ENCODE data around the gene SLC9A9.

Gene SLC9A9

DNA sequence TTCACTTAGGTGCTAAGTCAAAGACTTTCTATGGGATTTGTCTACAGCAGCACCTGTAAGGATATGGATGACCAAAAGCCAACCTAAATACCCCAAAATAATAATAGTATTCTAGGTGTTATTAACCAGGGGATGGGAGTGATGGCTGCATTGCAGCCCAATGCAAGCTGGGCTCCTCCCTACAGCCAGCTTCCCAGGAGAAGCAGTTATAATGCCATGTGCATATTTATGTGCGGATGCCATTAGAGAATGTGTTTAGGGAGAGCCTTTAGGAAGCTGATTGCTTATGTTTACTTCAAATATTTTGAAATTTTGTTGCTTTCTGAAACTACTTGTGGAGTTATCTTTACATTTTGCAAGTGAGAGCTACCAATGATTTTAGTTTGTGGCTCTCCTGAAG lies 491.4 kb downstream of the SLC9A9 start:
- no peak for DNase-seq (ENCODE audit: low spot score)

DNA sequence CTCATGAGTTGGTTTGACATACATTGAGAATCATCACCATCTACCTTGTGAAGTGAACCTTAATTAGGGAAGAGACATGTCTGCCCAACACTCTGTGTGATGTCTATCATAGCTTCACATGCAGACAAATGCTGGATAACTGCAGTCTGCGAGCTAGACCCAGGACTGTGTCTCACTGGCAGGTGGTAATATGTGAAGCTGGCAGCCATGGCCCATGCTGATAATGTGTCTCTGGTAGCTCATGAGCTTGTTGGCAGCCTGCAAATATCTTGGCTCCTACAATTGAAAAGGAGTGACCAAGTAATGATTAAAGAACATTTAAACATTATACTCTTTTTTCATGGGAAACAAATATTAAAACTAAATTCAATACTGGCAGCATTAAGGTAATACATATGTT lies 493.9 kb downstream of the SLC9A9 start:
- DNase-seq (ENCODE audit: low spot score), result no peak

DNA sequence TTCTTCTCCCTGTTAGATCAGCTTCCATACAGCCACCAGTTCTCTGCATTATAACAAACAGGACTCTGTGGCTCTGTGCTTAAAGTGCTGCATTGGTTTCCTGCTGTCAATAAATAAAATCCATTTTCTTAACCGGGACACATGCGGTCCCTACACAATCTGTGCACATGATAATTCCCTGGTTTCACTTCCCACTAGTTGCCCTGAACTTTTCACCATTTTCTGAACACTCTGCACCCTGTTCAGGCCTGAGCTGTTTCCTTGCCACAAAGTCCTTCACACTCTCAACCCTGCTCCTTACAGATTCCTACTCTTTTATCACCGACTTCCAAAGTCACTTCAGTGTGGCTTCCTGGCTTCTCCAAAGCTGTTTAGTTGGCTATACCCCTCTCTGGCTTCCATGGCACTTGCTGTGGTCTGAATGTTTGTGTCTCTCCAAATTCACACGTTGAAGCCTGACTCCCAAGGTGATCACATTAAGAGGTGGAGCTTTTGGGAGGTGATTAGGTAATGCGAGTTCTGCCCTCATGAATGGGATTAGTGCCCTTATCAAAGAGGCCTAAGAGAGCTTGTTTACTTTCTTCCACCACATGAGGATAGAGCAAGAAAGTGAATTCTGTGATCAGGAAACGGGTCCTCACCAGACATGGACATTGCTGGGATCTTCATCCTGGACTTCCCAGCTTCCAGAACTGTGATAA lies 495.3 kb downstream of the SLC9A9 start:
- no peak for DNase-seq (ENCODE audit: low spot score)

DNA sequence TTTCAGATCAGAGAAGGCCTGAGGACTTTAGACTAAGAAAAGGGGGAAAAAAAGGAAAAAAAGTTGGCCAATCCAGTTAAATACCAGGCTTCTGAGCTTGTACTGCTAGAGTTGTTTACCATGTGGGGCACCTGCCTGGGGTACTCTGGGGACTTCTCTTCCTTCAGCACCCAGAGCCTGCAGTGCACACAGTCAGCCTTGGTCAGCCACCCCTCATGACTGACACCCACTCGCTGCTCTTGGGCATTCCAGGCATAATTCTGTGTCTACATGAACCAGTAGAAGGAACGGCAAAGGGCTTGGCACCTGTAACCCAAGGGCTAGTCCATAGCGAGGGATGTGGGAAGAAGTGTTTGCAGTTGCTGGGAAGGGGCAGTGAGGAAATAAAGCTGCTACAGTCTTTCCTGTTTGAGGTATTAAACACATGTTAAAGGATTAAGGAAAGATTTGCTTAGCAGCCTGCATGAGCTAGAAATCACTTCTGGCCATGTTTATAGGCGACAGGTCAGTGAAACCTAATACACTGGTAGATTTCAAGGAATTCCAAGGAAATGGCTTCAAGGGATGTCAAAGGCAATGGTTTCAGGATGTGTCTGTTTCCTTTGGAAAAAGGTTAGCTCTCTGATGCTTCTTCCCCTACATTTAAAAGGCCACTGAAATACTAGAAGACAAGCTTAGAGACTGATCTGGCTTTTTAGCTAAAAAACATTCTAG lies 496.2 kb downstream of the SLC9A9 start:
- DNase-seq (ENCODE audit: low spot score), result no peak

DNA sequence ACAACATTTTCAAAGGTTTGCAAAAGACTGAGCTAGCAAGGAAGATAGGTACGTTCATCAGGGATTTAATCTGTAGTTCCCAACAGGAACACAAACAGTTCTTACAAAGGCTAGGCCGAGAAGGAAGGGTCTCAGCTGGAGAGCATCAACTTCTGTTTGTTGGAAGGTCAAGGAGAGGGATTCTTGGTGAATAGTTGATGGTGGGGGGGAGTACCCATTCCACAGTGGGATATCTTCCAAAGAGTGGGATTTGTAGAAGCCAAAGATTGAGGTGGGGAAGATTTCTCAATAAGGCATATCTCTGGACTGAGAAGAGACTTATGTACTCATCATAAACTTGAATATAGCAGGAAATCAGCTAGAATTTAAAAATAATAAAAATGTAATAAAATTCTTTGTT lies 496.9 kb downstream of the SLC9A9 start:
- no peak for DNase-seq (ENCODE audit: low spot score)

DNA sequence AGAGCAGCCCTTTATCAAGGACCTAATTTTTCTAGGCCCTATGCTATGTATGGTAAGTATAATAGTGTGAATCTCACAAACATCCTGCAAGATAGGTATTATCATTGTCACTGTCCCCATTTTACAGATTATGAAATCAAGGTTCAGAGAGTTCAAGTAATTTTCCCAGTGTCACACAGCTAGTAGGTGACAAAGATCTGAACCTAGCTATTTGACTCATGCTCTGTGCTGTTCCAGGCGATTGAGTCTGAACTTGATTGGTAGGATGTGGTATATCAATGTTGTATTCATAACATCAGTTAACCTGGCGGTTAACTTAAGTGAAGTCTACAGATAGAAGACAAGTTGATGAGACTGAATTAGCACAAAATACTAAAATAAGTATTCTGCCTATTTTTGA lies 498.8 kb downstream of the SLC9A9 start:
- no peak for DNase-seq (ENCODE audit: low spot score)

DNA sequence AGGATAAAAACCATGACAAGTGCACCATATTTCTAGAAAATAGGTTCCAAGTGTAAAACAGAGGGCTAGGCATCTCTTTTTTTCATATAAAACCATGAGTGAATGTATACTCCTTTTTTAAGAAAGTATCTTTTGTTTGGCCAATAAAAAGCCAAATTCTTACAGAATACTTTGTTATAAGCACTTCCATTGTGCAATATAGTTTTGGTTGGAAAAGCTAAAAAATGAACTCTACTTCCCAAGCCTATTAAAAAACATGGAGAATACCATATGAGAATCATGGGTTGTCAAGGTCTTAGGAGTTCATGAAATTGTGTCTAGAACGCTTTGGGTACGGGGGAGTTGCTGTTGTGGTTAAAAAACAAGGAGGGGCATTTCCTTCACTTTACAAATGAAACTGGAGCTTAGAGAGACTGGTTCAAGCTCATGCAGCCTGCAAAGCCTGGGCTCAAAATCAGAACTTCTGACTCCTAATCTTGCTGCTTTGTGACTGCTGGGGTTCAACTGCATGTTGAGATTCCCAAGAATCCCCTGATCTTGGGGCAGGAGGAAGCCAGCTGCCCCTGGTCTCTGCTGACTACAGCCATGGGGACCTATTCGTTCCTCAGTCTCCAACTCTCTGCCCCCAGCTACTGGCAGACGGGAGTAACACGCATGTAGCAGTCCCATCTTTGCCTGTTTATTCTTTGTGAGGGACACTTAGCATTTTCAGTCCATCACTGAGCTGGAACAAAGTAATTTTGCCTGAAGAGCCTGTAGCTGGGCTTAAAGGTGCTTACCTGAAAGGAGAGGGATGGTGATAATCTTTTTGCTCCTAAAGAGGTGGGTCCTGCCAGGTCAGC lies 499.6 kb downstream of the SLC9A9 start:
- no peak for DNase-seq (ENCODE audit: low spot score)

DNA sequence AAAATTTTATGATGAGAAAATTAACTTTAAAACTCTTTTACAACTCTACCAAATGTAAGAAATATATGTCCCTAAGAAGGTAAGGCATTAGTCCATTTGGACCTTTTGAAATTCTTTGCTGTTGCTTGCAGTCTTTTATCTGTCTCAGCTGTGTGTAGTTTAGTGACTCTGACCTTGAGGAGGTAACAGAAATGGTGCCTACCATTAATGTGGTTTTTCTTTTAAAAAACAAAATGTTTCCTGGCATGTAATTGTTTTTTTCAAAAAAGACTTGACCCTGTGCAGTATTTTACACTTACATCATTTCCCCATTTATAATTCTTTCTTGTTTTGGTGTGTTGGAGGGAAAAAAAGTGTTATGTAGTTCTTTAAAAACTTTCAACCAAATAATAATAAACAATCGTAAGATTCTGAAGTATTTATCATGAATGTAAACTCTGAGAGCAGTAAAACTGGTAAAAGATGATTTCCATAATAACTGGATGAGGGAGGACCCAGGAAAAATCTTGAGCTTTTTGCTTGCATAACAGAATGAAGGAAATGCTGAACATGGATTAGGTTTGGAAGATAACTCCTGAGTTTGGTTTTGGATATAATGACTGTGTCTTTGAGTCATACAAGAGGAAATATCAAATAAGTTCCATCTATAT lies 503.6 kb downstream of the SLC9A9 start:
- DNase-seq (ENCODE audit: low spot score), result no peak

DNA sequence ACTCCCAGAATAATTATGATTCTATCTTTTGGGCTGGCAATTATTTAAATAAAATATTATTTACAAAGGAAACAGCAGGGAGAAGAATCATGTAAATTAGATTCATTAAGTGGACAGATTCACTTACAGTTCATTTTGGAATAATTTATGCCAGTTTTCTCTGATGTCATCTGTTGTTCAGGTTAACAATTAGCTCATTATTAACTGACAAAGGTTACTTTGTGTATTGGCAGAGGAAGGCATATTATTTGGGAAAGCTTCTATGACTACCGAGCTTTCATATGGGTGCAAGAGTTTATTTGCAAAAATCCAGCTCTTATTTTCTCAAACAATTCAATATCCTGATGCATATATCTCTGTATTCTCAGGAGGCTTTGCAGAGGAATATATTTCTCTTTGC lies 504.3 kb downstream of the SLC9A9 start:
- no peak for DNase-seq (ENCODE audit: low spot score)

DNA sequence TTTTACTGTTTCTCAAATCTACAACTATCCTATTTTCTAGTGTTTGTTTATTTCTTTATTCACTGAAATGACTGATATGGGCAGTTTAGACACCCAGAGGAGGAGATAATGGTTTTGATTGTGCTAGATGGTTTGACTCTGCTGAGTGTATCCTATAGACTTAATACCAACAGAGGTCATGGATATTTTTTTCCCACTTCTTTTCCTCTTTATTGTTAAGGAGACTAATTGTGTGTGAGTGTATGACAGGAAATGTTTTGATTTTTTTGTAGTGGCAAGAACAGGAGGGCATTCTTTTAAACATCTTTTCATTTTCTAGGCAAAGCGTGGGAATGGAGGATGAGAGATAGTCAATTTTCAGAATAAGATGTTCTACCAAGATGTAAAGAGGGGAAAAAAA lies 505.2 kb downstream of the SLC9A9 start:
- DNase-seq (ENCODE audit: low spot score), result no peak

DNA sequence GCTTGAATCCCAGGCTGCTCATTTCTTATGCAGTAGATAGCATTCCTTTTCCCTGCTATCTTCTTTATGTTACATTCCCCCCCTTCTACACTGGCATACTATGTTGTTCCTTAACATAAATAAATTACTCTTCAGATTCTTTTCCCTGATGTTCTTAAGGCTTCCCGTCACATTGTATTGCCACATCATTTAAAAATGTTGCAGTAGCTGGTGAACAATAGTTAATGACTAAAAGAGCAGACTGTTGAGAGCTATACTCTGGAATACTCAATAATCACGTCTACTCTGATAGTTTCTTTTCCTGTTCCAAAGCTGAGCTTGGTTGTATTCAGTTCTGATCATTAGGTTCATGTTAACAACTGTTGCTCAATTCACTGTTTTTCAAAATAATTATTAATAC lies 508.8 kb downstream of the SLC9A9 start:
- DNase-seq (ENCODE audit: low spot score), result no peak

DNA sequence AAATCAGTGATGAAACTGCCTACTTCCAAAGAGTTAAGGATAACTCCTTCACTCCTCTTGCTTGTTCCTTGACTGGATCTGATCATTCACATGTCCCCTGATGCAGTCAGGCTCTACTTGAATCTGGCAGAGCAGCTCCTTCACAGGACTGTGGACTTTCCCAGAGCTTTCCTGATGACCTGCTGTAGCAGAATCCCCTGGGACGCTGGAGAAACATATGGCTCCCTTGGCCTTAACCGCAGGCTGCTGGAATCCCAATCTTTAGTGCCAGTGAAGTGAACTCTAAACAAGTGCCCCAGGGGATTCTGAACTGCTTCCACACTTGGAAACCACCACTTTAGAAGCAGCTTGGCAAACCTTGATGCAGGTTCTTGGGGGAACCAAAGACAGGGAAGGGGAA lies 510.9 kb downstream of the SLC9A9 start:
- no peak for DNase-seq (ENCODE audit: low spot score)

DNA sequence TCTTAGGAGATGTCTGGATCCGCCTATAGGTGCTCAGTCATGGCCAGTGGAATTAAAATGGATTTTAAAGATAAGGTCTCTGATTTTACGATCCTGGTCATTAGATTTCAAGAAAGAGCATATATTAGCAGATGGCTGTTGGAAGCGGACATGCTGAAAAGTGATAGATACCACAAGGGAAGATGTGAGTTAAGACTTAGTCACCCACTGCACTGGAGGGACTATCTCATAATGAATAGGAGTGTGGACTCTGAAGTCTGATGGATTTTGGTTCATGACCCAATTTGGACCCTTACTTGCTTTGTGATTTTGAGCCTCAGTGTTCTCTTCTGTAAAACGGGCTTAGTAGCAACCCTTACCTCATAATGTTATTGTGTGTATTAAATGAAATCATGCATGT lies 514.0 kb downstream of the SLC9A9 start:
- DNase-seq (ENCODE audit: low spot score), result no peak

DNA sequence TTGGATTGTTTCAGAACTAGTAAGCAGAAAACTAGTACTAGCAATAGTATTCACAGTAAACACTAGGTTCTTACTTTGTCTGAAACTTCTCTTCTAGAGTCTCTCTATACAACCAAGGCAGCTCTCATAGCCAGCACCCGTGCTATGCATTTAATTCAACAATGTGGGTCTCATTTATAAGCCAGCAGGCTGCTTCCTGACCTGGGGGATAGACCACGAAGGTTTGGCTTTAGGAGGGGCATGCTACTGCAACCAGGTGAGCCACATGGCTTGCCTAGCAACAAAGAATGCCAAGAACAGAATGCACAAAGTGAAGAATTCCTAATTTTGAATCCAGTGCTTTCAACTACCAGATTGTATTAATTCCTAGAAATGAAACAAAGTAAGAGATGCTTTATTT lies 514.9 kb downstream of the SLC9A9 start:
- no peak for DNase-seq (ENCODE audit: low spot score)

DNA sequence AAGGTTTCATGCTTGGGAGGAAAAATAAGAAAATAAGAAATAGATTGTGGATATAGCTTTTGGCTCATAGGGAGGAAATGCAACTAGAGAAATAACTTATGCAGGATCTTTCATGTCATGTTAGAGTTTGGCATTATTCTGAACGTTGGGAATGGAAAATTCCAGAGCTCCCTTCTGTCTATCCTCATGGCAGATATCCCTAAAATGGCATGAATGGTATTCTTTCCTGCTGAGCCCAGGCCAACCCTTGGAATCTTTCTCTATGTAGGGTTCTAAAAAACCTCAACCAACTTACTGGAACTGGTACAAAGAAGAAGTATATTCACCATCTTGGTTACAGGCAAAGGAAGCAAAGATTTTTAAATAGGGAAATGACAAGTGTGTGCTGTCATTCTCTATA lies 516.2 kb downstream of the SLC9A9 start:
- no peak for DNase-seq (ENCODE audit: low spot score)

DNA sequence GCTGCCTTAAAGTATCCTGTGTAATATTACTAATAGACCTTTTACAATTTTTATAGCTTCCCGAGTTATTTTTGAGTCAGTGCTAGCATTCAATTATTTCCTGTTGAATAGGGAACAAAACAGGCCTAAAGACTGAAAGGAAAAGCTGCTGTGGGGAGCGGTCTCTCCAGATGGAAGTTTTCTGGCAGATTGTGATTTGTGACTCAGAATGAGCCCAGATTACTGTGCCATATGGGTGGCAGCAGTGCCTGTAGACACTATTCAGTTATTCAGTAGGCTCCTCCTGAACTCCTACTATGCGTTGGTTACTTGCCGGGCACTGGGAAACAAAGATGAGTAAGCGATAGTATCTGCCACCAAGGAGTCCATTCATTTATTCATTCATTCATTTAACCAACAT lies 516.9 kb downstream of the SLC9A9 start:
- DNase-seq (ENCODE audit: low spot score), result no peak

DNA sequence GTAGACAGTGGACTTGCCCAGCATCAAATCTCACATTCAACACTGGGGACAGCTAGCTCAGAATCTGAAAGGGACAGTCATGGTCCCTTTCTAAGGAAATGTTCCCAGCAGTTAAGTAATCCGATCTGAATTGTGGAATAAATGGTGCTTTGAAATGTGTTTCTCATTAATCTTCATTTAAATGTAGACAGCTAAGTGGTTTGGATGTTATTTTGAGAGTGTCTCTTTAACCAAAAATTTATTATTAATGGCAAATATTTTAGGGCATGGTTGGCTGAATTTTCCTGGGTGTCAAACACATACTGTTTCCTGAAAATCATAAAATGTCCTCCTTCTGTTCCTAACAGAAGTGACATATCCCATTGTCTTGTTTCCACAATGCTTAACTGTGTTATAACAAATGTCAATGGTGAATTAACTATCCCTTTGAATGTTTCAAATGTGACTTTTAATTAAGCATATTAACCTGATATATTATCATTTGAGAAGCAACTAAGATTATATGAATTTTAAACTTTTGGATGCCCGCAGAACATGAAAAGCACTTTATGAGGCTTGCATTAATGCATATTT lies 517.9 kb downstream of the SLC9A9 start:
- no peak for DNase-seq (ENCODE audit: low spot score)

DNA sequence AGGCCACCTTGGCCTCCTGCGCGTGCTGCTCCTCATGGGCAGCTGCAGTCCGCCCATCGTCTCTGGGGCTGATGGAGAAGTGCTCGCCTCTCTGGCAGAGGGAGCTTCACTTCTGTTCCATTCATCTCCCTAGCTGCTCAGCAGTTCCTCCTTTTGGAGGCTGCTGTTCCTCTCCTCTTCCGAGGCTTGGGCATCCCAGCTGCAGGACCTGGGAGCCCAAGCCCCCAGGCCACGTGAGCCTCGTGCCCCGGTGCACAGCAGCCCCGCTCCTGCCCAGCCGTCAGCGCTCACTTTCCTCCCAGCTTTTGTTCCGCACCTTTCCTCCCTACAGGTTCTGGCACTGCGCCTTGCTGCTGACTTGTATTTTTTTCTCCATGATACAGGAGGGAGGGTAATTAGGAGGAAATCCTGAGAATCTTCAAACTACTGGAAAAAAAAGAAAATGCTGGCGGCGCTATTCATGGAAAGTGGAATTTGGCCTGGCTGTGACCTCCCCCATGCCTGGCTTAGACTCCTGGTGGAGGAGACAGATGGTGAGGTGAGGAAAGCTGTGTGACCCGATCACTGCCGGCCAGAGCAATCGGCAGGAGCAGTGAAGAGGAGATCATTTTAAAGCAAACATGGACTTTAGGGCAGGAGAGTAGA lies 518.6 kb downstream of the SLC9A9 start:
- no peak for DNase-seq (ENCODE audit: low spot score)

DNA sequence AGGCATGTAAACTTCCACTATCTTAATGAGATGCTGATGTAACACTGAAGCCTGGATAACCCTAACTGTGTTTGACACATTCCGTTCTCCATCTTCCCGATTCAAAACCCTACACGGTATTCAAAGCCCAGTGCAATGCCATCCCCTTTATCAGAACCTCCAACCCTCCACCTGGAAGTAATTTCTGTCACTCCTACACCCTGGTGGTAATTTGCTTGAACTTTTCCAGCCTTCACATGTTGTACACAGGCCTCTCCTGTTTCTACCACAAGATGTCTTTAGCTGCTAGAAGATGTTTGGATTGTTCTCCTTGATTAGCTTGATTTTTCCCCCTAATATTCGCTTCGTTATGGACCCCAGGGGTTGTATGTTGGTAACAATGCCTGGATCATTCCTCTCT lies 519.8 kb downstream of the SLC9A9 start:
- DNase-seq (ENCODE audit: low spot score), result no peak

DNA sequence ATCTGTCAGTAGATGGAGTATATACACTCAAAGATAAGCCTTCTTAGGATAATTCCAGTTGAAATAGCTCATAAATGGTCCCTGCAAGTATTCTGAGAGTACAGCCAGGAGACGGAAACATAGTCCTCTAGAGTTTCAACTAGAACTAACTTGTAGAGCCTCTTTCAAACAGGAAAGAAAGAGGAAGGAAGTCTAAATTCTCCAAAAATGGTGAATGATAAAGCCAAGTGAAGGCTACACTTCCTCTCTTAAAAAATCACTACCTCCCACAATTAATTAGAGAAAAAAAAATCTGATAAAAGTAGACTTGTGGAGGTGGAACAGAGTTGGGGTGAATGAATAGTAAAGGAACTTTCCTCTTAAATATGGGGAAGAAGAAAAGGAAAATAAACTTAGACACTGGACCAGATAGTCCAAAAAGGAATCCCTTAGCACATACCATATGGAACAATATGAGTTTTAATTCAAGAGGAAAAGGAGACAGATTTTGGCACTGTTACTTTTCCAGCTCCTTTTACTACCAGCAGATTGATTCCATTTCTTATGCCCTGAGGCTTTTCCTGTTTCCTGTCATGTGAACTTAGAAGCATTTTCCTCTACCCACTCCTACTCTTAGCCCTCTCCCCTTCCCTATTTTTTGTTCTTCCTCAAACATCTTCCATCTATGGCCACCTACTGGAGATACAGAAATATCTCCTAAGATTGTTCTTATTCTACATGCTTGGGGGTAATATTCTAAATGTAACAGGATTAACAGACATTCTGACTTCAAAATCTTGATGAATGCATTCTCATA lies 521.1 kb downstream of the SLC9A9 start:
- DNase-seq (ENCODE audit: low spot score), result no peak

Data from HuH-7.5 (cell line).